GM12878 (cell line): ENCODE data around the gene SLC6A7. TPM values are rescaled to one million over a fixed set of nuclear protein-coding genes. Genes with fewer than 3 reads are reported as not detected.

Experiments
- ATAC-seq: fragments of 200-7000 bp; cut with Tn5 transposase; 3 replicates; pipeline ENCODE4 v1.9.1; 2020; ENCODE audit warnings: mild to moderate bottlenecking, moderate library complexity
- BruUV-seq: library from RNA; stranded (reverse); fragments of 400-500 nt; replicated peaks from 2 replicates; lab custom pipeline; 2021; lab: Mats Ljungman, UMichigan
- CTCF ChIA-PET: fragments of 300-600 bp; sonication (Branson Sonifier 250); formaldehyde crosslinking; extraction: SDS; loops from one replicate; lab custom pipeline; 2021; ENCODE audit warnings: inconsistent platforms; lab: Yijun Ruan, JAX
- POLR2A ChIA-PET: fragments of 350-600 bp; formaldehyde crosslinking; extraction: SDS; loops from one replicate; lab custom pipeline; 2021; ENCODE audit warnings: inconsistent platforms; lab: Charles Lee
- RAD21 ChIA-PET: fragments of 300-600 bp; sonication (Branson Sonifier 250); formaldehyde crosslinking; loops from one replicate; lab custom pipeline; 2023; ENCODE audit warnings: antibody characterized with exemption; ENCODE audit not compliant: unreplicated experiment; lab: Charles Lee
- SMC1A ChIA-PET: fragments of 300-600 bp; sonication (Branson Sonifier 250); formaldehyde crosslinking; loops from one replicate; lab custom pipeline; 2023; ENCODE audit not compliant: unreplicated experiment, uncharacterized antibody; lab: Charles Lee
- DNase-seq: peaks from one replicate; pipeline ENCODE4 v3.0.0-alpha.2; 2011; ENCODE audit warnings: low read depth, low spot score
- FAIRE-seq: peaks from 3 replicates; lab custom pipeline; 2011; peaks lifted over from hg19 to GRCh38; lab: Jason Lieb, UNC
- H2AFZ ChIP-seq: 2 replicates; pipeline ENCODE4 v1.6.0; 2011; ENCODE audit warnings: low read depth, low read length, control low read depth; ENCODE audit not compliant: control insufficient read depth
- H3K27ac ChIP-seq: 2 replicates; pipeline ENCODE4 v1.5.1; 2011; ENCODE audit warnings: control low read depth; ENCODE audit not compliant: control insufficient read depth, insufficient read depth
- H3K27me3 ChIP-seq, 2 experiments: replicated peaks in 1 of 2; 2 replicates each; pipeline versions ENCODE4 v1.6.0 to v1.6.1; 2011; ENCODE audit warnings: low read length in 1 of 2; ENCODE audit not compliant: control insufficient read depth in 2 of 2, insufficient read depth in 2 of 2
- H3K36me3 ChIP-seq, 2 experiments: 2 replicates each; pipeline ENCODE4 v1.5.1; 2011; ENCODE audit warnings: low read length in 1 of 2; ENCODE audit not compliant: control insufficient read depth in 2 of 2, insufficient read depth in 2 of 2
- H3K4me1 ChIP-seq: 2 replicates; pipeline ENCODE4 v1.6.1; 2011; ENCODE audit warnings: mild to moderate bottlenecking, low read length, moderate library complexity, mixed read lengths; ENCODE audit not compliant: control insufficient read depth, insufficient read depth
- H3K4me2 ChIP-seq: 2 replicates; pipeline ENCODE4 v1.6.0; 2011; ENCODE audit warnings: control low read depth; ENCODE audit not compliant: control insufficient read depth, insufficient read depth
- H3K4me3 ChIP-seq: fragments of 200-600 bp; sonication (generic); 2 replicates; pipeline ENCODE4 v1.5.1; 2016
- H3K79me2 ChIP-seq: 2 replicates; pipeline ENCODE4 v1.6.0; 2011; ENCODE audit warnings: low read length; ENCODE audit not compliant: control insufficient read depth, insufficient read depth
- H3K9ac ChIP-seq: 2 replicates; pipeline ENCODE4 v1.8.0; 2011; ENCODE audit warnings: low read length, control low read depth, mixed read lengths; ENCODE audit not compliant: control insufficient read depth, insufficient read depth
- H3K9me3 ChIP-seq: replicated peaks from 3 replicates; pipeline ENCODE4 v1.5.1; 2011; ENCODE audit warnings: mild to moderate bottlenecking, low read length; ENCODE audit not compliant: control insufficient read depth, insufficient read depth
- H4K20me1 ChIP-seq: 2 replicates; pipeline ENCODE4 v1.6.0; 2011; ENCODE audit not compliant: control insufficient read depth, insufficient read depth
- BMI1 ChIP-seq: fragments of 450-650 bp; IDR thresholded peaks from 2 replicates; pipeline ENCODE4 v1.6.1; 2016; ENCODE audit warnings: mild to moderate bottlenecking, moderate library complexity, borderline replicate concordance
- EGR1 ChIP-seq, 2 experiments: IDR thresholded peaks; 1 replicate in 1 of 2; 2 replicates in 1 of 2; pipeline ENCODE4 v1.6.1; 2011 to 2012; ENCODE audit warnings: low read depth in 2 of 2, low read length in 2 of 2, borderline replicate concordance in 1 of 2, mild to moderate bottlenecking in 1 of 2, moderate library complexity in 1 of 2
- ELK1 ChIP-seq: IDR thresholded peaks from 2 replicates; pipeline ENCODE4 v1.6.1; 2012; ENCODE audit warnings: low read depth, low read length, improper control_type of control experiment
- FOS ChIP-seq: IDR thresholded peaks from 3 replicates; pipeline ENCODE4 v1.6.1; 2011; ENCODE audit warnings: borderline replicate concordance; ENCODE audit not compliant: insufficient read length; ENCODE audit errors: extremely low read depth
- MEF2B ChIP-seq: fragments of 450-650 bp; IDR thresholded peaks from 2 replicates; pipeline ENCODE4 v1.6.1; 2018; ENCODE audit warnings: mild to moderate bottlenecking, moderate library complexity; ENCODE audit not compliant: partially characterized antibody, poor library complexity, severe bottlenecking
- MTA2 ChIP-seq: fragments of 450-650 bp; IDR thresholded peaks from 2 replicates; pipeline ENCODE4 v1.6.1; 2016; ENCODE audit warnings: low read depth, mild to moderate bottlenecking, moderate library complexity
- MYB ChIP-seq: fragments of 150-350 bp; IDR thresholded peaks from 2 replicates; pipeline ENCODE4 v1.6.1; 2014; ENCODE audit warnings: mild to moderate bottlenecking, low read depth, low read length, borderline replicate concordance
- NBN ChIP-seq: fragments of 450-650 bp; IDR thresholded peaks from 2 replicates; pipeline ENCODE4 v1.6.1; 2016
- NFYA ChIP-seq: IDR thresholded peaks from 2 replicates; pipeline ENCODE4 v1.6.1; 2011; ENCODE audit warnings: low read depth, mild to moderate bottlenecking, low read length, improper control_type of control experiment, borderline replicate concordance
- POLR2AphosphoS5 ChIP-seq: IDR thresholded peaks from 2 replicates; pipeline ENCODE4 v1.6.1; 2011; ENCODE audit warnings: mild to moderate bottlenecking, low read length, inconsistent platforms
- POU2F2 ChIP-seq: IDR thresholded peaks from 3 replicates; pipeline ENCODE4 v1.6.1; 2011; ENCODE audit warnings: low read depth, mild to moderate bottlenecking, low read length, borderline replicate concordance
- REST ChIP-seq: IDR thresholded peaks from 2 replicates; pipeline ENCODE4 v1.6.1; 2012; ENCODE audit warnings: mild to moderate bottlenecking, low read depth, low read length
- SIN3A ChIP-seq: IDR thresholded peaks from 2 replicates; pipeline ENCODE4 v1.6.1; 2012; ENCODE audit warnings: low read depth, low read length, improper control_type of control experiment
- SRF ChIP-seq, 2 experiments: IDR thresholded peaks; 2 replicates each; pipeline ENCODE4 v1.6.1; 2011; ENCODE audit warnings: low read depth in 2 of 2, low read length in 2 of 2, mild to moderate bottlenecking in 1 of 2, moderate library complexity in 1 of 2
- SUPT20H ChIP-seq: IDR thresholded peaks from 2 replicates; pipeline ENCODE4 v1.6.1; 2011; ENCODE audit warnings: low read depth, mild to moderate bottlenecking, low read length, moderate library complexity, borderline replicate concordance; ENCODE audit not compliant: control insufficient read depth
- YBX1 ChIP-seq: fragments of 450-650 bp; IDR thresholded peaks from 2 replicates; pipeline ENCODE4 v1.6.1; 2016; ENCODE audit warnings: antibody characterized with exemption
- ZNF274 ChIP-seq: IDR thresholded peaks from one replicate; pipeline ENCODE4 v1.8.0; 2011; ENCODE audit not compliant: insufficient read length, insufficient read depth
- WGBS: methylation state at CpG from one replicate; pipeline ENCODE4 v1.1.6; 2016; ENCODE audit warnings: low lambda C conversion rate; ENCODE audit not compliant: insufficient replicate concordance, insufficient coverage; ENCODE audit errors: missing lambda C conversion rate; 5-methylcytosine and 5-hydroxymethylcytosine counted together
- in situ Hi-C: fragments of 300-500 bp; cut with MboI; formaldehyde crosslinking; loops from 9 replicates; pipeline ENCODE4 v1.14.3; 2018; ENCODE audit warnings: mixed read lengths
- intact Hi-C: fragments of 100-400 bp; cut with micrococcal nuclease; formaldehyde crosslinking; loops from one replicate; pipeline ENCODE4 v1.14.2; 2022; ENCODE audit not compliant: unreplicated experiment
- polyA plus RNA-seq, 11 experiments: library from polyadenylated mRNA; depleted of rRNA in 4 of 11; unstranded in 6 of 11; stranded (reverse) in 5 of 11; fragments of >200 nt; fragmentation: Nextera tagmentation in 4 of 11; fragmentation: Illumina TruSeq in 1 of 11; extraction: Ambion mirVana in 4 of 11; extraction: Trizol in 1 of 11; gene quantifications; 1 replicate in 1 of 11; 2 replicates in 10 of 11; pipeline versions ENCODE4 v1.2.1 to v1.2.3, GENCODE V29; 2011 to 2016; ENCODE audit warnings: inconsistent platforms in 2 of 11, missing spikeins in 2 of 11, low read depth in 1 of 11
- total RNA-seq, 4 experiments: library from RNA; depleted of rRNA in 3 of 4; stranded (reverse); fragments of >200 nt in 3 of 4; fragmentation: Illumina TruSeq in 1 of 4; extraction: Trizol in 1 of 4; gene quantifications; 2 replicates each; pipeline versions ENCODE4 v1.2.1 to v1.2.3, GENCODE V29; 2013 to 2021

SLC6A7 gene
- total and polyA plus RNA-seq, 10 of the 15 experiments (the other 5 are each of a cell fraction or from before 2014, with no cell fraction given): 0.01 to 0.15 (median 0.06) TPM; not detected in 7

GRCh38 chr5:150159741-150160179 lies 30.1 kb upstream of the SLC6A7 start (continued):
- peak; percentile 26; the same call in 1 of the 2 replicates for TF ChIP-seq MTA2
- no peak for TF ChIP-seq SRF (IDR thresholded peaks at IDR 0.05; ENCODE audit: low read depth in 2 of 2, low read length in 2 of 2)
- TF ChIP-seq ELK1: no peak
- TF ChIP-seq BMI1: no peak
- TF ChIP-seq REST: no peak
- peak; percentile 96 for TF ChIP-seq MEF2B

- 14% methylated on average over 5 of the region's 5 CpGs for WGBS
- DNase-seq: no peak
- POLR2A ChIA-PET: no interaction called here
- Histone ChIP-seq H3K79me2 (no peaks in the 10 kb centered on the region), H3K27me3 (no peaks in the 10 kb centered on the region; a peak in 1 of 4 replicates), H3K36me3 (no peaks in the 10 kb centered on the region), H3K4me1 (peaks cover 10% of the 10 kb centered on the region), H3K27ac (no peak overlapping the region), H3K9me3 (no peaks in the 10 kb centered on the region), H2AFZ (peak overlapping the region; percentile 76), H3K4me3 (no peak overlapping the region), H3K4me2 (no peak overlapping the region), H3K9ac (no peak overlapping the region), H4K20me1 (no peaks in the 10 kb centered on the region)
- SMC1A ChIA-PET: interaction anchor here (1.0 to 1.5 kb wide), 2 partner anchors 15 to 55 kb away, joined by 3 read pairs; no protein-coding TSS in a partner anchor
- FAIRE-seq: no peak
- RAD21 ChIA-PET: interaction anchor here (0.7 to 1.0 kb wide), 2 partner anchors 21 to 34 kb away, joined by 3 read pairs; no protein-coding TSS in a partner anchor
- CTCF ChIA-PET: interaction anchor here (0.7 to 6.7 kb wide), 5 partner anchors 15 to 542 kb away, joined by 3 to 68 read pairs (median 3); no protein-coding TSS in a partner anchor
- in situ Hi-C loops: no loop called here
- ATAC-seq: no peak
- no TSS peak for BruUV-seq
- intact Hi-C loops: loop anchor here (1.0 to 2.0 kb wide), 3 partner anchors 58 to 276 kb away; no protein-coding TSS in a partner anchor
- TF ChIP-seq ZNF274 (no peak), SUPT20H (no peak), NFYA (no peak), POLR2AphosphoS5 (no peak), SIN3A (no peak), POU2F2 (no peak), NBN (no peak), MTA2 (no peak), FOS (no peak), EGR1 (IDR thresholded peaks at IDR 0.05; ENCODE audit: borderline replicate concordance in 1 of 2, low read depth in 2 of 2, low read length in 2 of 2) (no peak), YBX1 (no peak), MYB (no peak)
Observed at GRCh38 chr5:150160448-150161081, 29.3 kb upstream of the SLC6A7 start.
